ENCODE results near the gene MAF.

Gene MAF

GRCh38 chr16:79610771-79611170 lies 10.2 kb upstream of the MAF start:
- Histone ChIP-seq H3K27ac (ENCODE audit: low read depth, low read length) (no peak overlapping the region), H3K9me3 (ENCODE audit: low read length) (no peaks in the 10 kb centered on the region), H3K4me3 (ENCODE audit: low read depth in 1 of 2, low read length in 2 of 2) (no peak overlapping the region), H3K4me1 (ENCODE audit: insufficient read depth, low read length) (peaks cover 14% of the 10 kb centered on the region), H3K27me3 (ENCODE audit: control insufficient read depth in 1 of 2, insufficient read depth in 2 of 2, low read length in 2 of 2) (no peaks in the 10 kb centered on the region), H3K9ac (ENCODE audit: low read length) (no peak overlapping the region), H3K36me3 (ENCODE audit: insufficient read depth, low read length) (no peaks in the 10 kb centered on the region)

GRCh38 chr16:79609861-79610260 lies 9.3 kb upstream of the MAF start:
- Histone ChIP-seq H3K4me1 (ENCODE audit: insufficient read depth, low read length) (peaks cover 14% of the 10 kb centered on the region), H3K27ac (ENCODE audit: low read depth, low read length) (no peak overlapping the region)

DNA sequence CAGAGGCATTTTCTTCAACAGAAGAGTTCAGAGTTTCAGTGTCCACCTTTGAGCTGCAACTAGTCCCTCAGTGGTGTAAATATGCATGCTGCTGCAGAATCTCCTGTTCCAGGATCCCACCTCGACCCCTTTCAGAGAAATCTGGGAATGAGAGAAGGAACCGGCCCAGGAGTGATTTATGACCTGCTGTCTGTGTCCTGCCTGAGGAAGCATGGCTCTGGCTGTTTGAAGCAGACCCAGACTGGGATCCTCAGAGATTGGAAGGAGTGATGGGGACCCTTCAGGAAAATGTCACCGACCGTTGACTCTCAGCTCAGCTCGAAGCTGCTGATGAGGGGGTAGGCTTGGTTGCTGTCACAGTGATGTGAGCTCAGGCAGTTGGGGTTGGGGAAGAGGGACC lies 8.4 kb upstream of the MAF start:
- Histone ChIP-seq H3K27ac (ENCODE audit: low read depth, low read length) (no peak overlapping the region), H3K9me3 (ENCODE audit: low read length) (no peaks in the 10 kb centered on the region), H3K4me1 (ENCODE audit: insufficient read depth, low read length) (peaks cover 14% of the 10 kb centered on the region), H3K36me3 (ENCODE audit: insufficient read depth, low read length) (no peaks in the 10 kb centered on the region), H3K9ac (ENCODE audit: low read length) (no peak overlapping the region), H3K4me3 (ENCODE audit: low read depth in 1 of 2, low read length in 2 of 2) (no peak overlapping the region), H3K27me3 (ENCODE audit: control insufficient read depth in 1 of 2, insufficient read depth in 2 of 2, low read length in 2 of 2) (no peaks in the 10 kb centered on the region)

More at GRCh38 chr16:79609861-79610260, 9.3 kb upstream of the MAF start:
- no peaks in the 10 kb centered on the region for H3K9me3 ChIP-seq (ENCODE audit: low read length)
- no peaks in the 10 kb centered on the region for H3K36me3 ChIP-seq (ENCODE audit: insufficient read depth, low read length)
- H3K27me3 ChIP-seq (ENCODE audit: control insufficient read depth in 1 of 2, insufficient read depth in 2 of 2, low read length in 2 of 2), result no peaks in the 10 kb centered on the region
- no peak overlapping the region for H3K4me3 ChIP-seq (ENCODE audit: low read depth in 1 of 2, low read length in 2 of 2)
- H3K9ac ChIP-seq (ENCODE audit: low read length), result no peak overlapping the region

DNA sequence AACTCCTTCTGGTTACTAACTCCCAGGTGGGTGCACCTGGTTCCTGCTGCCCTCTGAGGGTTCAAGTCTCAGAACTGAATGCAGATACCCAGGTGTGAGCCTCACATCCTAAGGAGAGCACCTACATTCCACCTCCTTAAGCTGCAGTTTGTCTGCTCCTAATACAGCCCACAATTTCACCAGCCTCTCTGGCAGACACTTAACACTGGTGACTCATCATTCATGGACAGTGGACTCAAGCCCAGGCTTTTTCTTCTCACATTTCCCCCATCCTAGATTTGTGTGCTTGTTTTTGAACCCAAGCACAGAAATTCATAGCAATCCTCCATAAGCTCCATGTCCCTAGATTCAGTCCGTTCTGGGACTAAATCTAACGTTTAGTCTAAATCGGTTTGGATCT lies 7.0 kb upstream of the MAF start:
- Histone ChIP-seq H3K4me3 (ENCODE audit: low read depth in 1 of 2, low read length in 2 of 2) (no peak overlapping the region), H3K27ac (ENCODE audit: low read depth, low read length) (no peak overlapping the region)

DNA sequence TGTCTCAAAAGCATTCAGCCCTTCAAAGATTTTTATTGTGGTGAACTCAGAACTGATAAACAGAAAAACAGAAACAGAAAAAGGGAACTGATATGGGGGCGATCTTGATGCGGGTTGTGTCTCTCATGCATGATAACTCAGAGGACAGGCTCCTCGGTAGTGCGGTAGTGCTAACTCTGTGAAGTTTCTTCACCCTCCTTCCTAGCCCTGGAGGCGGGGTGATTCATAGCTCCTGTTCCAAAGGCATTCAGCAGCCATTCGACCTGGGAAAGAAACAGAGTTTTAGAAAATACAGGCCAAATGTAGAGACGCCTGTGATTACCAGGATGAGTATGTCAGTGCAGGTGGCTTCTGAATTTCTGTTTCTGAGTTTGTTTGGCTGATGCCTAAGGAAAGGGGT lies 5.5 kb upstream of the MAF start:
- Histone ChIP-seq H3K4me1 (ENCODE audit: insufficient read depth, low read length) (peaks cover 20% of the 10 kb centered on the region), H3K9me3 (ENCODE audit: low read length) (no peaks in the 10 kb centered on the region), H3K4me3 (ENCODE audit: low read depth in 1 of 2, low read length in 2 of 2) (no peak overlapping the region), H3K36me3 (ENCODE audit: insufficient read depth, low read length) (no peaks in the 10 kb centered on the region), H3K9ac (ENCODE audit: low read length) (no peak overlapping the region), H3K27me3 (ENCODE audit: control insufficient read depth in 1 of 2, insufficient read depth in 2 of 2, low read length in 2 of 2) (no peaks in the 10 kb centered on the region), H3K27ac (ENCODE audit: low read depth, low read length) (no peak overlapping the region)

More for the DNA sequence above, 7.0 kb upstream of the MAF start:
- Histone ChIP-seq H3K9me3 (ENCODE audit: low read length) (no peaks in the 10 kb centered on the region), H3K4me1 (ENCODE audit: insufficient read depth, low read length) (peaks cover 16% of the 10 kb centered on the region), H3K9ac (ENCODE audit: low read length) (no peak overlapping the region), H3K36me3 (ENCODE audit: insufficient read depth, low read length) (no peaks in the 10 kb centered on the region), H3K27me3 (ENCODE audit: control insufficient read depth in 1 of 2, insufficient read depth in 2 of 2, low read length in 2 of 2) (no peaks in the 10 kb centered on the region)

GRCh38 chr16:79603055-79603454 lies 2.5 kb upstream of the MAF start:
- H3K9ac ChIP-seq (ENCODE audit: low read length), result no peak overlapping the region
- H3K27ac ChIP-seq (ENCODE audit: low read depth, low read length), result no peak overlapping the region

GRCh38 chr16:79602628-79603014 lies 2.1 kb upstream of the MAF start:
- no peaks in the 10 kb centered on the region for H3K36me3 ChIP-seq (ENCODE audit: insufficient read depth, low read length)
- no peaks in the 10 kb centered on the region for H3K27me3 ChIP-seq (ENCODE audit: control insufficient read depth in 1 of 2, insufficient read depth in 2 of 2, low read length in 2 of 2)
- H3K4me3 ChIP-seq (ENCODE audit: low read depth in 1 of 2, low read length in 2 of 2), result peak overlapping the region in 1 of 2 donors; percentile 79
- no peak overlapping the region for H3K9ac ChIP-seq (ENCODE audit: low read length)
- no peak overlapping the region for H3K27ac ChIP-seq (ENCODE audit: low read depth, low read length)
- peaks cover 12% of the 10 kb centered on the region for H3K4me1 ChIP-seq (ENCODE audit: insufficient read depth, low read length)
- H3K9me3 ChIP-seq (ENCODE audit: low read length), result no peaks in the 10 kb centered on the region

More at GRCh38 chr16:79603055-79603454, 2.5 kb upstream of the MAF start:
- Histone ChIP-seq H3K9me3 (ENCODE audit: low read length) (no peaks in the 10 kb centered on the region), H3K36me3 (ENCODE audit: insufficient read depth, low read length) (no peaks in the 10 kb centered on the region), H3K27me3 (ENCODE audit: control insufficient read depth in 1 of 2, insufficient read depth in 2 of 2, low read length in 2 of 2) (no peaks in the 10 kb centered on the region), H3K4me1 (ENCODE audit: insufficient read depth, low read length) (peaks cover 16% of the 10 kb centered on the region), H3K4me3 (ENCODE audit: low read depth in 1 of 2, low read length in 2 of 2) (no peak overlapping the region)

DNA sequence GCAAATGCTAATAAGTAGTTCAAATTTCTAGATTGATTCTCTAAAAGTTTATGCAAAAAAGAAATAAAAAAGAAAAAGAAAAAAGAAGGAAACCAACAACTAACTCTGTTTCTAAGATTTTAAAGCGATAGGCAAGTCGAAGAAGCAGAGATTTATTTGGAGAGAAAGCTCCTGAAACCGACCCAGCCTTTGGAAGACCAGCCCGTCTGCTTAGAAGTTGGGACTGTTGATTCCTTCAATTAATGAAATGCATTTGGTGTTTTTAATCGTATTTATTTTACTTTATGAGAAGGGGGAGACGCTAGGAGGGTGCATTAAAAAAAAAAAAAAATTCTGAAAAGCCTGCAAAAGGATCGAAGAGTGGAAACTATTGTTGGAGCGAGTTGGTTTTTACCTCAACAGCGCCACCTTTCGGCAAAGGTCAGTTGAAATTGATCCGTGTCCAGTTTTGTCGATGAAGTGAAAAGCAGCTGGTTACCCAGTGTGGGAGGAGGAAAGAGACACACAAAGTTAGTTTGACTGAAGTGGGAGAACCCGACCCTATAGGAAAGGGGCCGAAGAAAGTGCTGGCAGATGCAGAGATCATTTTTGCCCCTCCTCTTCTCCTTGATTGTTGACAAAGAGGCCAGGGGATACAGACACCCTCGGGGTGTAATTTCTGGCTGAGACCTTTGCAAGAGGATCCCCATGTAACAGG lies 1.5 kb upstream of the MAF start:
- Histone ChIP-seq H3K36me3 (ENCODE audit: insufficient read depth, low read length) (no peaks in the 10 kb centered on the region), H3K4me1 (ENCODE audit: insufficient read depth, low read length) (peaks cover 7% of the 10 kb centered on the region), H3K9me3 (ENCODE audit: low read length) (no peaks in the 10 kb centered on the region), H3K4me3 (ENCODE audit: low read depth in 1 of 2, low read length in 2 of 2) (peak overlapping the region; percentile 76 to 79), H3K27me3 (ENCODE audit: control insufficient read depth in 1 of 2, insufficient read depth in 2 of 2, low read length in 2 of 2) (no peaks in the 10 kb centered on the region), H3K9ac (ENCODE audit: low read length) (peak overlapping the region; percentile 81), H3K27ac (ENCODE audit: low read depth, low read length) (peak overlapping the region; percentile 90)

DNA sequence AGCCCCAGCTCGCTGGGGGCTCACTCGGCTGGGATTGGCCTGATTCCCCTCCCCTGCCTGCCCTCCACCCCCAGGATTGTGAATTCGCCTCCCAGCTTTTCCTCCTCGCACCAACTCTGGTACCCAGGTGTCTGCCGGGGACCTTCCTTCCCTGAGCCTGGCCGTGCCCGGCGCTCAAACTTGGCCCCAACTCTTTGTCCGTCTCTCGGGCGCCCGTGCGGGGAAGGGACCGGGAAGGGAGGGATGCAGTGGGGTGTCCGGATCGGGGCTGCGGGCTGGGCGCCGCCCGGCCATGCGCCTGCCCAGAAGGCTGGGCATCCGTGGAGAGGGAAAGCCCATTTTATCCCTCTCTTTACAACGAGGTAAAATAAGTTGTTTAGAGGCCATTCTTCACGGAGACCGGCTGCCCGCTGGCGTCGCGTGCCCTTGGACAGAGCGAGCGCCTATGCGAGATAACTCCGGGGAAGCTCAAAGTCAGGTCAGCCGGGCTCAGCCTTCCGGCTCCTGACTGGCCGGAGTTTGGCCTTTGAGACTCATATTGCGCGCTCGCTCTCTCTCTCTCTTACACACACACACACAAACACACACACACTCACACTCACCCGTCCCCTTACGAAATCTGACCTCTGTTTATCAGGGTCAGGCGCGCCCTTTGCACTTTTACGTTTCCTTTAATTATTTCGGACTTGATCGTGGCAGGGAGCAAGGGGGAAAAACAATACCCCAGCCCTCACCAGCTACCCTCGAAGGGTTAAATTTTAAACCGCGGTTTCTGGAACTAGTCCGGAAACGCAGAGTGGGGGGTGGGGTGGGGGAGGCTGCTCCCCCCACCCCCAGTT lies 774 bp upstream of the MAF start:
- H3K4me3 ChIP-seq (ENCODE audit: low read depth in 1 of 2, low read length in 2 of 2), result peak overlapping the region; percentile 76 to 79
- peak overlapping the region; percentile 90 for H3K27ac ChIP-seq (ENCODE audit: low read depth, low read length)
- no peaks in the 10 kb centered on the region for H3K27me3 ChIP-seq (ENCODE audit: control insufficient read depth in 1 of 2, insufficient read depth in 2 of 2, low read length in 2 of 2)
- H3K4me1 ChIP-seq (ENCODE audit: insufficient read depth, low read length), result peaks cover 6% of the 10 kb centered on the region
- H3K9ac ChIP-seq (ENCODE audit: low read length), result peak overlapping the region; percentile 81
- H3K36me3 ChIP-seq (ENCODE audit: insufficient read depth, low read length), result no peaks in the 10 kb centered on the region
- H3K9me3 ChIP-seq (ENCODE audit: low read length), result no peaks in the 10 kb centered on the region

- Histone ChIP-seq H3K4me3 (ENCODE audit: low read depth in 1 of 2, low read length in 2 of 2) (peak overlapping the region; percentile 76 to 79), H3K36me3 (ENCODE audit: insufficient read depth, low read length) (no peaks in the 10 kb centered on the region), H3K4me1 (ENCODE audit: insufficient read depth, low read length) (peaks cover 6% of the 10 kb centered on the region)
These were observed 500 bp downstream of the MAF start for GRCh38 chr16:79599837-79600637.

GRCh38 chr16:79599256-79599836 lies 1.2 kb downstream of the MAF start:
- no peak overlapping the region for H3K9ac ChIP-seq (ENCODE audit: low read length)
- peaks cover 6% of the 10 kb centered on the region for H3K4me1 ChIP-seq (ENCODE audit: insufficient read depth, low read length)
- H3K27me3 ChIP-seq (ENCODE audit: control insufficient read depth in 1 of 2, insufficient read depth in 2 of 2, low read length in 2 of 2), result no peaks in the 10 kb centered on the region
- H3K36me3 ChIP-seq (ENCODE audit: insufficient read depth, low read length), result no peaks in the 10 kb centered on the region
- no peaks in the 10 kb centered on the region for H3K9me3 ChIP-seq (ENCODE audit: low read length)
- H3K27ac ChIP-seq (ENCODE audit: low read depth, low read length), result peak overlapping the region; percentile 78
- H3K4me3 ChIP-seq (ENCODE audit: low read depth in 1 of 2, low read length in 2 of 2), result peak overlapping the region; percentile 60 to 72

More at GRCh38 chr16:79599837-79600637, 500 bp downstream of the MAF start:
- peak overlapping the region; percentile 81 for H3K9ac ChIP-seq (ENCODE audit: low read length)
- H3K27ac ChIP-seq (ENCODE audit: low read depth, low read length), result peak overlapping the region; percentile 90
- H3K9me3 ChIP-seq (ENCODE audit: low read length), result no peaks in the 10 kb centered on the region
- no peaks in the 10 kb centered on the region for H3K27me3 ChIP-seq (ENCODE audit: control insufficient read depth in 1 of 2, insufficient read depth in 2 of 2, low read length in 2 of 2)
